Activated CD4-positive, alpha-beta T cell treated with anti-CD3 and anti-CD28 coated beads, Interleukin-2, amount 50 U/mL, for 48 hours (primary cell): ENCODE data around the gene DTNBP1.

Experiments used
- DNase-seq, 2 experiments: peaks; one replicate each; pipeline ENCODE4 v3.0.0-alpha.2; 2020

Gene DTNBP1, protein sequence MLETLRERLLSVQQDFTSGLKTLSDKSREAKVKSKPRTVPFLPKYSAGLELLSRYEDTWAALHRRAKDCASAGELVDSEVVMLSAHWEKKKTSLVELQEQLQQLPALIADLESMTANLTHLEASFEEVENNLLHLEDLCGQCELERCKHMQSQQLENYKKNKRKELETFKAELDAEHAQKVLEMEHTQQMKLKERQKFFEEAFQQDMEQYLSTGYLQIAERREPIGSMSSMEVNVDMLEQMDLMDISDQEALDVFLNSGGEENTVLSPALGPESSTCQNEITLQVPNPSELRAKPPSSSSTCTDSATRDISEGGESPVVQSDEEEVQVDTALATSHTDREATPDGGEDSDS

GRCh38 chr6:15662326-15663129, at the start of gene DTNBP1:
TSS of gene DTNBP1 (minus strand) at chr6:15663028. CDS start at chr6:15662869, 159 bp downstream.
- peak; percentile 83 to 85 for DNase-seq

DNA sequence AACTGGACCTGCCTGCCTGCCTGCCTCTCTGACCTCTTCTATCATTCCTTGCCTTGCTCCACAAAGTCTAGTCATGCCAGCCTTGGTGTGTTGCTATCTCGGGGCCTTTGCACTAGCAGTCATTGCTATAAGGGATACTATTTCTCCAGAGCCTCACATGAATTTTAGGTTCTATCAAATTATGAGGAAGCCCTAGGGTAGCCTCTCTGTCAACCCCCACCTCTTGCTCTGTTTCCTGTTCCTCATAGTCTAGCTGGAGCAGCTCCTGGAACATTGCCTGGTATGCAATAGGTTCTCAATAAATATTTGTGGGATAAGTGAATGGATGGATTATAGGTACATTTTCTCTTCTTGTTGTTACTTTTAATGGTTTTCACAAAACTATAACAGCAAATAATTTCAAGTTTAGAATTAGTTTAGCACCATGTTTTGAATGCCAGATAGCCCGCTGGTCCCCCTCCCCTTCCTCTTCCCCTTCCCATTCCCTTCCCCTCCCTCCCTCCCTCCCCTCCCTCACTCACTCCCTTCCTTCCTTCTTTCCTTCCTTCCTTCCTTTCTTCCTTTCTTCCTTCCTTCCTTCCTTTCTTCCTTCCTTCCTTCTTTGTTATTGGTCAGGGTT, 46.9 kb upstream of the DTNBP1 start:
- no peak for DNase-seq

GRCh38 chr6:15708231-15708630, 45.4 kb upstream of the DTNBP1 start:
- DNase-seq = no peak

DNA sequence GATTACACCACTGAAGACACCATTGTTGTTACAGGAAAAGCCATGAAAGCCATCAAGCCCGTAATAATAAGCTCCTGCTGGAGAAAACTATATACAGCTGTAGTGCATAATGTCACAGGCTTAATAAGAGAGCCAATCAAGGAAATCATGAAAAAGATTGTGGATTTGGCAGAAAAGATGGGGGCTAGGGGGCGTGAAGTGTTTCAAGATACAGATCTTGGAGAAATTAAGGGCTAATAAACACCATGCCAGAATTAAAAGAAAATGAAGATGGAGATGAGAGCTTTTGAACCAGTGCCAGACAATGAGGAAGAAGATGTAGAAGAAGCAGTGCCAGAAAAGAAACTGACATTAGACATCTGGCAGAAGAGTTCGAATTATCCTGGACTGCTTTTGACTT, 43.2 kb upstream of the DTNBP1 start:
- DNase-seq = no peak

DNA sequence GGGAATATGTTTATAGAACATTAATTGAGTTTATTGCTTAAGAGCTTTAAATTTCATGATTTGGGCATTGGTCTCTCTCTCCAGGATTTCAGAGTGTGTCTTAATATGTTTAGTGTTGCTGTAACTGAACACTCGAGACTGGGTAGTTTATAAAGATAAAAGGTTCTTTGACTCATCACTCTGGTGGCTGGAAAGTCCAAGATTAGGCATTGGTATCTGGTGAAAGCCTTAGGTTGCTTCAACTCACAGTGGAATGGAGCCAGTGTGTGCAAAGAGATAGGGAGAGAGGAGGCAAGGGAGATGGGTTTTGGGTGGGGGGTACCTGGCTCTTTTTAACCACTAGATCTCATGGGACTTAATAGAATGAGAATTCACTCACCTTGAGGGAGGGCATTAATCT, 35.6 kb upstream of the DTNBP1 start:
- no peak for DNase-seq

DNA sequence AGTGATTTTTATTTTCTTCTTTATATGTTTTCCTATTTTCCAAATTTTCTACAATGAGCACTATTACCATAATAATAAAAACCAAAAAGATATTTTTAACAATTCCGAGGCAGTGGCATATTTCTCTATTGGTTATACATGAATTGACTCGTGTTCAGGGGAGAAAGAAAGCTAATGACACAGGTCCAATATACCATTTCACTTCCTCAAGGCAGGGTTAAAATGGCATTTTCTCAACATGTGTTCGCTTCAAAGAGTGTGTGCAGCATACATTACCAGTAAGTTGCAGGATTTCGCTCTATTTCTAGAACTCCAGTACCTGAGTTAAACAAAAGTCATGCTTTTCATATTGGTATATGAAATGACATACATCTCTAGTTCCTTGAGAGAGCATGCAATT, 35.1 kb upstream of the DTNBP1 start:
- DNase-seq = no peak

- DNase-seq = peak; percentile 75 to 83
Measured at GRCh38 chr6:15691250-15691869, 28.5 kb upstream of the DTNBP1 start.

DNA sequence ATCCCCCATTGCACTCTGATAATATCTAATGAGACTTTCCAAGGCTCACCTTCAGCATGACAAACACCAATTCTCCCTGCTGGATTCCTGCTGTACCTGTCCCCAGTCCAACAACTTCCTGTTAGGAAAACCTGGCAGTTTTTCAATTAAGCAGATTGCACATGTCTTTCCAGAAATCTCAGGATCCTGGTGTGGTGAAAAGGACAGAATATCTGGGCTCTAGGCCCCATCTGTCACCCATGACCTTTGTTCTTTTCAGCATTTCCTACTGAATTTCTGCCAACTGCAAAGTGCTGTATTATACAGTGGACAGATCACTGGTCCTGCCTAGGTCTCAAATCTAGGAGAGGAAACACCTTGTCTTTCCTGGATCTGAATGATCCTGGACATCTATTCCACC, 27.7 kb upstream of the DTNBP1 start:
- DNase-seq = no peak

- no peak for DNase-seq
Measured at GRCh38 chr6:15689586-15690482, 27.0 kb upstream of the DTNBP1 start.

GRCh38 chr6:15685619-15686018, 22.8 kb upstream of the DTNBP1 start:
- DNase-seq = no peak

DNA sequence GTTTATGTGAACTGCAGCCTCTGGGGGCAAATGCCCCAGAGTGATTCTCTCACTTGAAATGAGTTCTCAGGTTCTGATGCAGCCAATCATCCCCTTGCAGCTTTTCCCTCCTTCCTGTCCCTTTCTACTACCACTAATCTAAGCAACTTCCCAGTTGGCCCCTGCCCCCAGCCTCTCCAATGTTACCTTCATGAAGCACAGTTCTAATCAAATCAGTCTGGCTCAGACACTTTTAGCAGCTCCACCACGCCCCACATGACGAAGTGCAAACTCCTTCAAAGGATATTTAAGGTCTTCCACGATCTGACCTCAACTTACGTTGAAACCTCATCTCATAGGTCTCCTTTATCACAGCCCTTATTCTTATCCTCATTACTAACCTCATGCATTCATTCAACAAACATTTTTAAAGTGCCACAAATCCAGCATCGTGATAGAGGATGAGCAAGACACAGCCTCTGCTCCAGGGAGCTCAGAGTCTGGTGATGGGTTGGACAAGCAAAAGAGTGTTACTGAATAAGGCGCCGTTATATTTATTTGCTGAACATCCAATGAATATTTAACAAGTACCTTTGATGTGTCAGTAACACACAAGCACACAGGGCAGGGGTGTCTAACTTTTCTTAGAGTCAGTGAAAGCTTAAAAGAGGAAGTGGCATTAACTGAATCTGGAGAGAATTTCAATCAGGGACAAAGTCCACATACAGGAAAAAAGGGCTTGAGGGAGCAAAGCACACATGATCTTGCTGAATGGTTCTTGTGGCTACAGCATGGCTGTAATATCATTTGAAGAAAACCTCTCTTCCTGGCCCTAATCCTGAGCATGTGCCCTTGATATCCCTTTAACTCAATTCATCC, 20.4 kb upstream of the DTNBP1 start:
- no peak for DNase-seq

DNA sequence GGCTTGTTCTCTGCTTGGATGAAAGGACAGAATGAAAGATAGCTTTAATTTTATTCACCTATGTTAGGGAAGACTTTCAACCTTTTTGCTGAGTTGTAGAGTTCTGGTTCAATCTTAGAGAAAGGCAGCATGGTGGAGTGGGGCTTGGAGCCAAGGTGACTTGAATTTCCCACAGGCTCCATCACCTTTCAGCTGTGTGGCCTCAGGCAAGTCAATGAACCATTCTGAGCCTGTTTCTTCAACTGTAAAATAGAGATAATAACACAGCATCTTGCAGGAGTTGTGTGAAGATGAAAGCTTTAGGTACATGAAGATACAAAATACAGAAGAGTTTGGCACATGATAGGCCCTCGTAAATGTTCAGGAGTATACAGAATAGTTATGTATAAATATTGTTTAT, 19.1 kb upstream of the DTNBP1 start:
- DNase-seq = no peak

DNA sequence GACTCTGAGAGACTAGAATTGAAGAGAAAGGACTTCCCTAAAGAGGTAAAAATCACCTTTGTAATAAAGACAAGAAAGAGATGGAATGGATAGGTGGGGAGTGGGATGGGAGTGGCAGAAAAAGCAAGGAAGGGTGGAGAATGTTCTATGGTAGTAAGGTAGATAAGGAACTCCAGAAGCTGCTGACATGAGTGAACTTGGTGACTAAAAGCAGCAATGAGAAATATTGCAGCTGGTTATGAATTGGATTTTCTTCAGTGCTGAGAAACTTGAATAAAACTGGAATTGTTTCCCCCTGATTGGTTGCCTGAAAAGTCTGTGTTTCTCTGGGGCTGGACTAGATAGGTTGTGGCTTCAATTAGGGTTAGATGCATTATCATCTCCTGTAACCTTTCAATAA, 15.7 kb upstream of the DTNBP1 start:
- no peak for DNase-seq

DNA sequence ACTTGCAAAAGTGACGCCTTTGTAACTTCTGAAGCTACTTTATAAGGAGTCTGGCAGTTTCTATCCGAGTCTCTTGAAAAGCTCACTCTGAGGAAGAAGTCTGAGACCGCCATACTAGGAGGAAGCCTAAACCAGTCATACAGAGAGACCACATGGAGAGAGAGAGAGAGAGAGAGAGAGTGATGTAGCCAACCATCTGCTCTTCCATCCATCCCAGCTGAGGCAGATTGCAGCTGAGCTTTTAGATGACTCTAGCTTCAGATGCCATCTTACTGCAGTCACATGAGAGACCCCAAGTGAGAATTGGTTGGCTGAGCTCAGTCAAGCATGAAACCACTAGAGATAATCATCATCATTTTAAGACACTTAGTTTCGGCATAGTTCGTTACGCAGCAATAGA, 15.0 kb upstream of the DTNBP1 start:
- no peak for DNase-seq

GRCh38 chr6:15675536-15676220, 12.8 kb upstream of the DTNBP1 start:
- DNase-seq = no peak

DNA sequence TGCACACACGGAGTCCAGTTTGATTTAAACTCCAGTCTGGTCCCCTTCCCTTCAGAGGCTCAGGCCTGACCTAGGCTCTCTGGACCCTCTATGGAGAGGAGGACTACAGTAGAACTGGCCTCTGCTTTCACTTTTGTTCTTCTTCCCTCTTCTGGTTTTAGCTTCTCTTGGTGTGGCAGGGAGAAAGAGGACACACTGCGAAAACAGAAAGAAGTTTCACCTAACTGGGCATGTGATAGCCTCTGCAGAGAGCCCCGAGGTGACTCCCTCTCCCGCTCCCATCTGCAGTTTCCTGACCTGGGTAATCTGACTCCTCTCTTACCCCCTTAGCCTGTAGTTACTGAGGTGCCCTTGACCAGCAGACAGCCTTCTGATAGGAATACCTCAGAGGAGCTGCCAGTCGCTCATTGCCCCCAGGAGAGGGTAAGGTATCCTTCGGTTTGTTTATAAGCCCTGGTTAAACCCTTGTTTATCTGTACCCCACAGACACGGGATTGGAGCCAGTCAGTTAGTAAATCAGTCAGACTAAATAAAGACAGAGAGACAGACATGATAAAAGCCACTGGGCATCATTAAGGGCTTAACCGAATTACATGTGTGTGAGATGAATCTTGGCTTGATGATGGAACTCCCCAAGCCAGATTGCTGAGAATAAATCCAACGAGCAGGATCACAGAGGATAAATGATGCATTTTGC, 12.0 kb upstream of the DTNBP1 start:
- DNase-seq = no peak

DNA sequence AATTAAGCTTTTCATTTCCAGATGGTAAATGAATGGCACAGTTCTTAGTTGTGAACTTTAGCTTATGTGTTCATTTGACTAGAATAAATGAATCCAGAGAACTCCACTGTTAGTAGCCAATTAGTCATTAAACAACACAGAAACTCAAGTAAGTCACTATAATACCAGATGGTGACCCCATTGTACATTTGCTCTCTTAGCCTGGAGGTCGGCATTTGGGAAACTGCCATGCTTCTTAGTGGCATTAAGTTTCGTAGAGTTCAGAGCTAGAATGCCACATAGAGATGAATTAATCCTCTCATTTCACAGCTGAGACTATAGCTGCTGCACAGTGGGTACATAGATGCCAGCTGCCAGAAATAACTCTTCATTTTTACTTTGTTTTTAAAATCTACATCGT, 10.8 kb upstream of the DTNBP1 start:
- DNase-seq = no peak

- DNase-seq = no peak
Measured at GRCh38 chr6:15672818-15673217, 10.0 kb upstream of the DTNBP1 start.

- no peak for DNase-seq
Measured at GRCh38 chr6:15672291-15672690, 9.5 kb upstream of the DTNBP1 start.

DNA sequence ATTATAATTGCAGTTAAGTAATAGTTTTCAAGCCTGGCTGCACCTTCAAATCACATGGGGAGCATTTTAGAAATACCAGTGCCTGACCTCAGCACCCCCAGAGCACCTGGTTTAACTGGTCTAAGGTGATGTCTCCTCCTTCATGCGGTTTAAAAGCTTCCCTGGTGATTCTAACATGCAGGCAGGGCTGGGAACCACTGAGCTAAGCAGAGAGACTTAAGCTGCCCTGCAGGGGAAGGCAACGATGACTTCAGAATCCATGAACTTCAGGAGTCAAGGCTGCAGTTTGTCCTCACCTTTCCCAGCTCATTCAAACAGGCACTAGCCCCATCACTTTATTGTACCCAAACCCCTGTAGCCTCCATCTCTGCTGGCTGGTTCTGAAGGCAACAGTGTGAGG, 6.1 kb upstream of the DTNBP1 start:
- DNase-seq = no peak
